Smooth muscle cell (in vitro differentiated cells): ENCODE results near the gene MRPS5. TPM values are rescaled to one million over a fixed set of nuclear protein-coding genes. Genes with fewer than 3 reads are reported as not detected.
A peak's percentile ranks its signal among the peaks of the same experiment; 100 is the strongest.

Source experiments
- DNase-seq: peaks from one replicate; lab custom pipeline; 2025; ENCODE audit not compliant: unreplicated experiment; lab: John Stamatoyannopoulos, UW
- H2AFZ ChIP-seq: fragments of 200-600 bp; sonication (generic); 2 replicates; pipeline ENCODE4 v1.6.0; 2016; ENCODE audit warnings: antibody characterized with exemption, low read depth, mild to moderate bottlenecking
- H3F3A ChIP-seq: fragments of 200-600 bp; sonication (generic); 2 replicates; pipeline ENCODE4 v1.6.0; 2017; ENCODE audit warnings: antibody characterized with exemption, low read depth
- H3K27ac ChIP-seq: fragments of 200-600 bp; sonication (generic); 2 replicates; pipeline ENCODE4 v1.5.1; 2016; ENCODE audit warnings: low read depth, mild to moderate bottlenecking
- H3K27me3 ChIP-seq: fragments of 200-600 bp; sonication (generic); 2 replicates; pipeline ENCODE4 v1.6.1; 2016; ENCODE audit warnings: low read depth, mild to moderate bottlenecking
- H3K36me3 ChIP-seq: fragments of 200-600 bp; sonication (generic); 2 replicates; pipeline ENCODE4 v1.5.1; 2016; ENCODE audit warnings: low read depth
- H3K4me1 ChIP-seq: fragments of 200-600 bp; sonication (generic); 2 replicates; pipeline ENCODE4 v1.5.1; 2016; ENCODE audit warnings: low read depth
- H3K4me2 ChIP-seq: fragments of 200-600 bp; sonication (generic); 2 replicates; pipeline ENCODE4 v1.6.0; 2016; ENCODE audit warnings: mild to moderate bottlenecking
- H3K4me3 ChIP-seq: fragments of 200-600 bp; sonication (generic); 2 replicates; pipeline ENCODE4 v1.5.1; 2016; ENCODE audit warnings: mild to moderate bottlenecking
- H3K79me2 ChIP-seq: fragments of 200-600 bp; sonication (generic); 2 replicates; pipeline ENCODE4 v1.6.0; 2016; ENCODE audit warnings: low read depth, mild to moderate bottlenecking
- H3K9ac ChIP-seq: fragments of 200-600 bp; sonication (generic); 2 replicates; pipeline ENCODE4 v1.6.0; 2016; ENCODE audit warnings: low read depth
- H3K9me3 ChIP-seq: fragments of 200-600 bp; sonication (generic); replicated peaks from 2 replicates; pipeline ENCODE4 v1.5.1; 2016; ENCODE audit warnings: low read depth
- H4K20me1 ChIP-seq: fragments of 200-600 bp; sonication (generic); 2 replicates; pipeline ENCODE4 v1.6.0; 2016; ENCODE audit warnings: low read depth
- CTCF ChIP-seq: fragments of 200-600 bp; sonication (generic); IDR thresholded peaks from 2 replicates; pipeline ENCODE4 v1.5.1; 2017; ENCODE audit warnings: borderline replicate concordance, mild to moderate bottlenecking, antibody characterized with exemption; ENCODE audit not compliant: insufficient read depth, poor library complexity, severe bottlenecking
- WGBS: methylation state at CpG from one replicate; pipeline ENCODE4 v1.1.7; 2016; ENCODE audit warnings: low lambda C conversion rate; 5-methylcytosine and 5-hydroxymethylcytosine counted together
- polyA plus RNA-seq: library from polyadenylated mRNA; unstranded; fragments of >200 nt; fragmentation: Nextera tagmentation; extraction: Ambion mirVana; gene quantifications from 2 replicates; pipeline ENCODE4 v1.2.1, GENCODE V29; 2016
- total RNA-seq: library from RNA; depleted of rRNA; stranded (reverse); fragments of >200 nt; gene quantifications from 2 replicates; pipeline ENCODE4 v1.2.3, GENCODE V29; 2014

MRPS5 gene
- total and polyA plus RNA-seq, 2 experiments from 2014 or later, result 41.1 to 46.2 TPM

GRCh38 chr2:95158441-95158840 is 36.8 kb upstream of the MRPS5 start:
- no peaks in the 10 kb centered on the region for H3K27me3 ChIP-seq
- peak overlapping the region; percentile 67 for H2AFZ ChIP-seq
- H3F3A ChIP-seq, result peaks cover 7% of the 10 kb centered on the region
- H3K4me2 ChIP-seq, result peak overlapping the region; percentile 97
- H3K27ac ChIP-seq, result no peak overlapping the region
- no peak for DNase-seq
- peaks cover 11% of the 10 kb centered on the region for H3K79me2 ChIP-seq
- H3K36me3 ChIP-seq, result peaks cover 35% of the 10 kb centered on the region
- peaks cover 12% of the 10 kb centered on the region for H3K9me3 ChIP-seq
- TF ChIP-seq CTCF, result no peak
- H4K20me1 ChIP-seq, result no peaks in the 10 kb centered on the region
- H3K4me1 ChIP-seq, result peaks cover 7% of the 10 kb centered on the region
- 81% methylated on average over 10 of the region's 10 CpGs for WGBS
- peak overlapping the region; percentile 56 for H3K4me3 ChIP-seq
- H3K9ac ChIP-seq, result peak overlapping the region; percentile 8

- Histone ChIP-seq H3K4me2 (no peak overlapping the region), H3K4me3 (no peak overlapping the region), H3K27ac (no peak overlapping the region), H3K4me1 (no peaks in the 10 kb centered on the region), H3K79me2 (peaks cover 6% of the 10 kb centered on the region), H3K9ac (no peak overlapping the region), H3K27me3 (no peaks in the 10 kb centered on the region), H3K36me3 (peaks cover 86% of the 10 kb centered on the region), H3F3A (no peaks in the 10 kb centered on the region), H4K20me1 (no peaks in the 10 kb centered on the region), H3K9me3 (peaks cover 83% of the 10 kb centered on the region), H2AFZ (no peak overlapping the region)
- DNase-seq, result no peak
- WGBS, result 96% methylated on average over 6 of the region's 6 CpGs
- no peak for TF ChIP-seq CTCF
Observed at GRCh38 chr2:95149397-95149984, 27.9 kb upstream of the MRPS5 start.

DNA sequence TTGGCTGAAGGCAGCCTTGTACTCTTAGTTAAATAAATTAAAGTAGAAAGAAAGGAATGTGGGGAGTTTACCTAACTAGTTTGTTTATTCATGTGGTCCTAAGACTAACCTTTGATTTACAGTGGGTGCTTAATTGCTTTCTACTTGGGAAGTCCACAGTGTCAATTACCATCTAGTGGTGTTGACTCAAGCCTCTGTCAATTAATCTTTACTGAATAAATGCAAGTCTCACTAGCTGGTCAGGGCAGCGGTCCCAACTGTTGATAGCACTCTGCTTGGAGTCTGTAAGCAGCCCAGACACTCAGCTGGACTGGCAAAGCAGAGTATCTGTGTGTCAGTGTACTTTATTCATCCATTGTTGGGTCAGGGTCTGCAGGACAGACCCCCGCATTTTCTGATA is 22.2 kb upstream of the MRPS5 start:
- no peak overlapping the region for H3K9ac ChIP-seq
- 98% methylated on average over 2 of the region's 2 CpGs for WGBS
- H3K27ac ChIP-seq, result no peak overlapping the region
- H4K20me1 ChIP-seq, result no peaks in the 10 kb centered on the region
- H3K27me3 ChIP-seq, result no peaks in the 10 kb centered on the region
- H3K36me3 ChIP-seq, result peaks cover 36% of the 10 kb centered on the region
- no peaks in the 10 kb centered on the region for H3F3A ChIP-seq
- no peak for DNase-seq
- H2AFZ ChIP-seq, result no peak overlapping the region
- TF ChIP-seq CTCF, result no peak
- no peaks in the 10 kb centered on the region for H3K4me1 ChIP-seq
- peaks cover 6% of the 10 kb centered on the region for H3K79me2 ChIP-seq
- no peak overlapping the region for H3K4me3 ChIP-seq
- no peak overlapping the region for H3K4me2 ChIP-seq
- peaks cover 34% of the 10 kb centered on the region for H3K9me3 ChIP-seq

GRCh38 chr2:95138702-95139101 is 17.1 kb upstream of the MRPS5 start:
- H3K9me3 ChIP-seq, result peaks cover 6% of the 10 kb centered on the region
- H2AFZ ChIP-seq, result no peak overlapping the region
- H3K9ac ChIP-seq, result no peak overlapping the region
- H3F3A ChIP-seq, result no peaks in the 10 kb centered on the region
- H3K79me2 ChIP-seq, result no peaks in the 10 kb centered on the region
- WGBS, result 47% methylated on average over 1 of the region's 1 CpG
- H4K20me1 ChIP-seq, result no peaks in the 10 kb centered on the region
- no peak for DNase-seq
- no peaks in the 10 kb centered on the region for H3K27me3 ChIP-seq
- no peak overlapping the region for H3K4me2 ChIP-seq
- no peak overlapping the region for H3K27ac ChIP-seq
- H3K4me3 ChIP-seq, result no peak overlapping the region
- peaks cover 7% of the 10 kb centered on the region for H3K36me3 ChIP-seq
- H3K4me1 ChIP-seq, result no peaks in the 10 kb centered on the region
- TF ChIP-seq CTCF, result no peak
